SIG-M5 treated with dmso at 0.1 percent for 504 hours (cell line): ENCODE data around the gene TP63.

Experiments
- DNase-seq: peaks from one replicate; lab custom pipeline; 2025; ENCODE audit not compliant: unreplicated experiment; lab: John Stamatoyannopoulos, UW

The TP63 gene

GRCh38 chr3:189776149-189776824 is 145.1 kb downstream of the TP63 start:
- DNase-seq: no peak

GRCh38 chr3:189778340-189778950 is 147.3 kb downstream of the TP63 start:
- DNase-seq: no peak

GRCh38 chr3:189779166-189779565 is 148.0 kb downstream of the TP63 start:
- no peak for DNase-seq

- DNase-seq: no peak
Observed at GRCh38 chr3:189780546-189781270, 149.5 kb downstream of the TP63 start.

- DNase-seq: no peak
Observed at GRCh38 chr3:189781415-189781814, 150.2 kb downstream of the TP63 start.

GRCh38 chr3:189786479-189787064 is 155.4 kb downstream of the TP63 start:
- no peak for DNase-seq

GRCh38 chr3:189787191-189787590 is 156.0 kb downstream of the TP63 start:
- no peak for DNase-seq

- no peak for DNase-seq
Observed at GRCh38 chr3:189787632-189788031, 156.4 kb downstream of the TP63 start.

- DNase-seq: no peak
Observed at GRCh38 chr3:189789432-189789831, 158.2 kb downstream of the TP63 start.

GRCh38 chr3:189790658-189791057 is 159.5 kb downstream of the TP63 start:
- DNase-seq: no peak

- DNase-seq: no peak
Observed at GRCh38 chr3:189792046-189792929, 161.1 kb downstream of the TP63 start.

- DNase-seq: no peak
Observed at GRCh38 chr3:189794518-189794917, 163.3 kb downstream of the TP63 start.

GRCh38 chr3:189797103-189797750 is 166.0 kb downstream of the TP63 start:
- no peak for DNase-seq

GRCh38 chr3:189799366-189799765 is 168.2 kb downstream of the TP63 start:
- DNase-seq: no peak

GRCh38 chr3:189800436-189800835 is 169.2 kb downstream of the TP63 start:
- no peak for DNase-seq

- DNase-seq: no peak
Observed at GRCh38 chr3:189803254-189803653, 172.1 kb downstream of the TP63 start.

GRCh38 chr3:189805375-189806067 is 174.3 kb downstream of the TP63 start:
- DNase-seq: no peak

GRCh38 chr3:189806171-189806951 is 175.2 kb downstream of the TP63 start:
- no peak for DNase-seq
